WTC11 (cell line): ENCODE measurements around the gene ROBO2. TPM values are rescaled to one million over a fixed set of nuclear protein-coding genes. Genes with fewer than 3 reads are reported as not detected.

Source experiments
- ATAC-seq: fragments of 200-7000 bp; cut with Tn5 transposase; 2 replicates; pipeline ENCODE4 v1.10.0; 2021; ENCODE audit warnings: mild to moderate bottlenecking, moderate library complexity
- CTCF ChIA-PET: fragments of 300-600 bp; sonication (Branson Sonifier 250); formaldehyde crosslinking; loops from one replicate; lab custom pipeline; 2021; ENCODE audit warnings: antibody characterized with exemption; lab: Charles Lee
- POLR2A ChIA-PET: fragments of 350-600 bp; sonication (Branson Sonifier 250); formaldehyde crosslinking; loops from one replicate; lab custom pipeline; 2021; ENCODE audit warnings: antibody characterized with exemption; lab: Charles Lee
- DNase-seq: peaks from one replicate; pipeline ENCODE4 v3.0.0; 2021; ENCODE audit warnings: low spot score
- H3K27ac Mint-ChIP-seq: 2 replicates; pipeline ENCODE4 v1.8.0; 2021; ENCODE audit warnings: mixed read lengths
- H3K27me3 Mint-ChIP-seq: 2 replicates; pipeline ENCODE4 v1.8.0; 2021; ENCODE audit warnings: low read depth, mild to moderate bottlenecking, moderate library complexity, mixed read lengths
- H3K36me3 Mint-ChIP-seq: 2 replicates; pipeline ENCODE4 v1.8.0; 2021; ENCODE audit warnings: mixed read lengths
- H3K4me1 Mint-ChIP-seq: 2 replicates; pipeline ENCODE4 v1.8.0; 2022; ENCODE audit warnings: mixed read lengths
- H3K4me3 Mint-ChIP-seq: 2 replicates; pipeline ENCODE4 v1.8.0; 2021; ENCODE audit warnings: mild to moderate bottlenecking, moderate library complexity, mixed read lengths
- H3K9me3 Mint-ChIP-seq: 2 replicates; pipeline ENCODE4 v1.8.0; 2021; ENCODE audit warnings: mixed read lengths
- CBFB ChIP-seq: sonication (generic); formaldehyde crosslinking; IDR thresholded peaks from 2 replicates; pipeline ENCODE4 v1.8.1; 2022; ENCODE audit warnings: mild to moderate bottlenecking, low read depth, missing genetic modification reagents
- CDX4 ChIP-seq: fragments of 250-450 bp; sonication (Bioruptor Pico); IDR thresholded peaks from 2 replicates; pipeline ENCODE4 v1.9.0; 2021; ENCODE audit warnings: moderate library complexity, mild to moderate bottlenecking, inconsistent platforms, borderline replicate concordance
- FOXJ3 ChIP-seq: sonication (generic); formaldehyde crosslinking; IDR thresholded peaks from 2 replicates; pipeline ENCODE4 v1.9.0; 2021; ENCODE audit warnings: missing genetic modification reagents, mild to moderate bottlenecking, borderline replicate concordance
- HMGA2 ChIP-seq: fragments of 250-450 bp; sonication (Bioruptor Pico); IDR thresholded peaks from 2 replicates; pipeline ENCODE4 v1.4.0; 2021; ENCODE audit warnings: mild to moderate bottlenecking, moderate library complexity
- HMGXB4 ChIP-seq: sonication (generic); formaldehyde crosslinking; IDR thresholded peaks from 2 replicates; pipeline ENCODE4 v1.8.1; 2023; ENCODE audit warnings: mild to moderate bottlenecking, moderate library complexity, missing genetic modification reagents
- NR3C1 ChIP-seq: sonication (generic); formaldehyde crosslinking; conservative IDR thresholded peaks from 2 replicates; pipeline ENCODE4 v1.8.1; 2023; ENCODE audit warnings: low read depth, mild to moderate bottlenecking, missing genetic modification reagents
- PRDM15 ChIP-seq: sonication (generic); formaldehyde crosslinking; IDR thresholded peaks from 2 replicates; pipeline ENCODE4 v1.8.0; 2022; ENCODE audit warnings: missing genetic modification reagents
- RELA ChIP-seq: sonication (generic); formaldehyde crosslinking; IDR thresholded peaks from 2 replicates; pipeline ENCODE4 v1.8.1; 2022; ENCODE audit warnings: missing genetic modification reagents, mild to moderate bottlenecking, borderline replicate concordance
- STAT6 ChIP-seq: sonication (generic); formaldehyde crosslinking; conservative IDR thresholded peaks from 2 replicates; pipeline ENCODE4 v1.8.1; 2023; ENCODE audit warnings: mild to moderate bottlenecking, low read depth, missing genetic modification reagents, moderate library complexity
- ZNF121 ChIP-seq: sonication (generic); formaldehyde crosslinking; IDR thresholded peaks from 2 replicates; pipeline ENCODE4 v1.8.0; 2023; ENCODE audit warnings: missing genetic modification reagents
- ZSCAN18 ChIP-seq: fragments of 250-450 bp; sonication (Bioruptor Pico); IDR thresholded peaks from 2 replicates; pipeline ENCODE4 v2.1.2; 2022; ENCODE audit warnings: mild to moderate bottlenecking, moderate library complexity
- total RNA-seq: library from RNA; stranded (reverse); gene quantifications from 3 replicates; pipeline ENCODE4 v1.2.3, GENCODE V29; 2021
- TF ChIP-seq, protein P1 (sequence below): sonication (generic); formaldehyde crosslinking; IDR thresholded peaks from 2 replicates; pipeline ENCODE4 v1.8.1; 2023; ENCODE audit warnings: mild to moderate bottlenecking, missing genetic modification reagents, moderate library complexity
- TF ChIP-seq, protein P2 (sequence below): sonication (generic); formaldehyde crosslinking; IDR thresholded peaks from 2 replicates; pipeline ENCODE4 v1.8.1; 2022; ENCODE audit warnings: low read depth, missing genetic modification reagents, borderline replicate concordance
- TF ChIP-seq, protein P3 (sequence below): sonication (generic); formaldehyde crosslinking; IDR thresholded peaks from 2 replicates; pipeline ENCODE4 v1.8.1; 2023; ENCODE audit warnings: mild to moderate bottlenecking, missing genetic modification reagents

Gene ROBO2
- total RNA-seq, 1 experiment from 2014 or later = 11.7 TPM

DNA sequence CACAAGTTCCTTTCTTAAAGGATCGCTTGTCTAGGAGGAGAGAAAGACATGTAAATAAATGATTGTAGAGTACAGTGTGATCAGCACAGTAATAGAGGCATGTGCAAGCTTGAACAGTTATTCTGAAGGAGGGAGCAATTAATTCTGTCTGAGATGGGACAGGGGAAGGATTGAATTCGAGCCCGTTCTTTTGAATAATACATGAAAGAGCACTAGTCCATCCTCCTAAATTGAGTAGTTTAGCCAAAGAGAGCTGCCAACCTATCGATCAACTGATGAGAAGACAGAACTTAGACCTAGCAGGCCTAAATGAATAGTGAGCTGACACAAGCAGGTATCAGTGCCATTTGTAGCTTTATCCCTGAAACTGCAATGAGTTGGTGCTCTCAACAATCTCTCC is 142.4 kb downstream of the ROBO2 start:
- peaks cover 15% of the 10 kb centered on the region for H3K4me1 Mint-ChIP-seq
- no peak overlapping the region for H3K4me3 Mint-ChIP-seq
- ATAC-seq (no peak), DNase-seq (no peak)
- no peak overlapping the region for H3K27ac Mint-ChIP-seq
- no peaks in the 10 kb centered on the region for H3K9me3 Mint-ChIP-seq
- H3K27me3 Mint-ChIP-seq = no peaks in the 10 kb centered on the region
- H3K36me3 Mint-ChIP-seq = no peaks in the 10 kb centered on the region
- ChIA-PET CTCF (no interaction called here), POLR2A (no interaction called here)
- no peak for TF ChIP-seq ZSCAN18 (CRISPR knock-in tag)
- no peak for TF ChIP-seq ZNF121 (CRISPR knock-in tag)
- TF ChIP-seq, protein P1, sequence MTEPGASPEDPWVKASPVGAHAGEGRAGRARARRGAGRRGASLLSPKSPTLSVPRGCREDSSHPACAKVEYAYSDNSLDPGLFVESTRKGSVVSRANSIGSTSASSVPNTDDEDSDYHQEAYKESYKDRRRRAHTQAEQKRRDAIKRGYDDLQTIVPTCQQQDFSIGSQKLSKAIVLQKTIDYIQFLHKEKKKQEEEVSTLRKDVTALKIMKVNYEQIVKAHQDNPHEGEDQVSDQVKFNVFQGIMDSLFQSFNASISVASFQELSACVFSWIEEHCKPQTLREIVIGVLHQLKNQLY = no peak
- no peak for TF ChIP-seq RELA (CRISPR knock-in tag)

- no peak for TF ChIP-seq CDX4 (CRISPR knock-in tag)
- no peak for TF ChIP-seq HMGXB4 (CRISPR knock-in tag)
- TF ChIP-seq CBFB = no peak
- no peak for TF ChIP-seq NR3C1
- POLR2A ChIA-PET = no interaction called here
- Mint-ChIP-seq H3K36me3 (no peaks in the 10 kb centered on the region), H3K4me3 (no peak overlapping the region), H3K27me3 (no peaks in the 10 kb centered on the region), H3K9me3 (no peaks in the 10 kb centered on the region), H3K27ac (no peak overlapping the region), H3K4me1 (peaks cover 19% of the 10 kb centered on the region)
- ATAC-seq (peak; percentile 48), DNase-seq (no peak)
- CTCF ChIA-PET = interaction anchor here (0.6 to 1.2 kb wide), 2 partner anchors 27 to 37 kb away, joined by 3 to 6 read pairs; no protein-coding TSS in a partner anchor
Observed at GRCh38 chr3:77186319-77186718, 146.4 kb downstream of the ROBO2 start.

DNA sequence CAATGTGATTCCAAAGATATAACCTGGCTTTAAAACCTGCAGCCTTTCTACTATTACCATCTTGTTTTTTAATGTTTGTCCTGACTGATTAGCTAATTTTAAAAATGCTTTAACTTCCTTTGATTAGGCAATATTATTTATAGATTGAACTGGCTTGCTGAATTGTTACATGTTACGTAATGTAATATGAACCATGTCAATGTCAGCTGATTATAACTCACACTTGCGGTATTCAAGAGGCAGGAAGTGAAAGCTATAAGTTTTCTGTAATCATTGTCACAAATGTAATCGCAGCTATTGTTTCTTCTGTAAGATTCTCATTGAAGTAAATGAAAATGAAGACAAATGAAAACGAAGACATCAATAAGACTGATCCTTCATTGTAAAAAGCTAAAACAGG is 146.8 kb downstream of the ROBO2 start:
- H3K4me3 Mint-ChIP-seq = no peak overlapping the region
- TF ChIP-seq ZSCAN18 (CRISPR knock-in tag) (no peak), HMGA2 (CRISPR knock-in tag) (no peak), PRDM15 (CRISPR knock-in tag) (no peak), CBFB (no peak), FOXJ3 (CRISPR knock-in tag) (no peak), STAT6 (CRISPR knock-in tag) (no peak)
- TF ChIP-seq, protein P1 = no peak
- TF ChIP-seq, protein P2, sequence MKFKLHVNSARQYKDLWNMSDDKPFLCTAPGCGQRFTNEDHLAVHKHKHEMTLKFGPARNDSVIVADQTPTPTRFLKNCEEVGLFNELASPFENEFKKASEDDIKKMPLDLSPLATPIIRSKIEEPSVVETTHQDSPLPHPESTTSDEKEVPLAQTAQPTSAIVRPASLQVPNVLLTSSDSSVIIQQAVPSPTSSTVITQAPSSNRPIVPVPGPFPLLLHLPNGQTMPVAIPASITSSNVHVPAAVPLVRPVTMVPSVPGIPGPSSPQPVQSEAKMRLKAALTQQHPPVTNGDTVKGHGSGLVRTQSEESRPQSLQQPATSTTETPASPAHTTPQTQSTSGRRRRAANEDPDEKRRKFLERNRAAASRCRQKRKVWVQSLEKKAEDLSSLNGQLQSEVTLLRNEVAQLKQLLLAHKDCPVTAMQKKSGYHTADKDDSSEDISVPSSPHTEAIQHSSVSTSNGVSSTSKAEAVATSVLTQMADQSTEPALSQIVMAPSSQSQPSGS = no peak
- TF ChIP-seq, protein P3, sequence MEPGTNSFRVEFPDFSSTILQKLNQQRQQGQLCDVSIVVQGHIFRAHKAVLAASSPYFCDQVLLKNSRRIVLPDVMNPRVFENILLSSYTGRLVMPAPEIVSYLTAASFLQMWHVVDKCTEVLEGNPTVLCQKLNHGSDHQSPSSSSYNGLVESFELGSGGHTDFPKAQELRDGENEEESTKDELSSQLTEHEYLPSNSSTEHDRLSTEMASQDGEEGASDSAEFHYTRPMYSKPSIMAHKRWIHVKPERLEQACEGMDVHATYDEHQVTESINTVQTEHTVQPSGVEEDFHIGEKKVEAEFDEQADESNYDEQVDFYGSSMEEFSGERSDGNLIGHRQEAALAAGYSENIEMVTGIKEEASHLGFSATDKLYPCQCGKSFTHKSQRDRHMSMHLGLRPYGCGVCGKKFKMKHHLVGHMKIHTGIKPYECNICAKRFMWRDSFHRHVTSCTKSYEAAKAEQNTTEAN = no peak

More for the DNA sequence above, 146.8 kb downstream of the ROBO2 start:
- Mint-ChIP-seq H3K27me3 (no peaks in the 10 kb centered on the region), H3K27ac (no peak overlapping the region), H3K9me3 (no peaks in the 10 kb centered on the region), H3K4me1 (peaks cover 23% of the 10 kb centered on the region), H3K36me3 (no peaks in the 10 kb centered on the region)
- ChIA-PET POLR2A (no interaction called here), CTCF (interaction anchor here (1.2 kb wide), 1 partner anchor 28 kb away, joined by 3 read pairs; no protein-coding TSS in a partner anchor)
- no peak for ATAC-seq
- DNase-seq = no peak
